ENCODE data around the gene LOXL3.

DNA sequence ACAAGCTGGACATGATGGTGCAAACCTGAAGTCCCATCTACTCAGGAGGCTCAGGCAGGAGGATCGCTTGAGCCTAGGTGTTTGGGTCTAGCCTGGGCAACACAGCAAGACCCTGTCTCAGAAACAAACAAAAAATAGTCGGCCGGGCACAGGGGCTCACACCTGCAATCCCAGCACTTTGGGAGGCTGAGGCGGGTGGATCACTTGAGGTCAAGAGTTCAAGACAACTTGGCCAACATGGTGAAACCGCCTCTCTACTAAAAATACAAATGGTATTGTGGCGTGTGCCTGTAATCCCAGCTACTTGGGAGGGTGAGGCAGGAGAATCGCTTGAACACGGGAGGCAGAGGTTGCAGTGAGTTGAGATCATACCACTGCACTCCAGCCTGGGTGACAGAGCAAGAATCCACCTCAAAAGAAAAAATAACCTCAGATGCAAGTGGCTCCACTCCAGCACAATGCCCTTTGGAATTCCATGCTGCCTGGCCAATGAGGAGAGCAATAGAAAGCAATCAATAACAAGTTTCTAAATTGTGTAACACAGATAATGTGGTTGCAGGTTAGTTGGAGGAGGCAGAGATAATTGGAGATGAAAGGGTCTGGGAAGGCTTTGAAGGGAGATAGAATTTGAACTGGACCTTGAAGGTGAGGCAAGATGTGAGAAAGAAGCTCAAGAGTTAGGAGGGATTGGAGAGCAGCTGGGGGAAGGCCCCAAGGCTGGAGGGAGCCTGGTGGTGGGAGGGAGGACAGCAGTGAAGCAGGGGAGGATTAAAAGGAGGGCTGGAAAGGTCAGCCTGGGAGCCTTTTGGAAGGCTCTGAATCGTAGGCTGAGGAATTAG lies 64.9 kb downstream of the LOXL3 start:
- TF ChIP-seq CEBPB (IDR thresholded peaks at IDR 0.05; ENCODE audit: low read depth) (no peak), POLR2AphosphoS5 (IDR thresholded peaks at IDR 0.05; ENCODE audit: low read depth, low read length) (no peak), ZNF274 (IDR thresholded peaks at IDR 0.05; ENCODE audit: low read depth, low read length) (no peak), SP1 (IDR thresholded peaks at IDR 0.05; ENCODE audit: low read depth) (no peak), POLR2A (IDR thresholded peaks at IDR 0.05; ENCODE audit: borderline replicate concordance, extremely low read depth, insufficient read depth, insufficient read length) (no peak), EZH2phosphoT487 (IDR thresholded peaks at IDR 0.05; ENCODE audit: borderline replicate concordance) (no peak), EZH2 (IDR thresholded peaks at IDR 0.05) (no peak), YY1 (IDR thresholded peaks at IDR 0.05; ENCODE audit: extremely low read depth, insufficient replicate concordance, low read depth, low read length) (no peak), RAD21 (IDR thresholded peaks at IDR 0.05; ENCODE audit: low read depth) (no peak), JUND (IDR thresholded peaks at IDR 0.05) (no peak)
- TF ChIP-seq, protein P1, sequence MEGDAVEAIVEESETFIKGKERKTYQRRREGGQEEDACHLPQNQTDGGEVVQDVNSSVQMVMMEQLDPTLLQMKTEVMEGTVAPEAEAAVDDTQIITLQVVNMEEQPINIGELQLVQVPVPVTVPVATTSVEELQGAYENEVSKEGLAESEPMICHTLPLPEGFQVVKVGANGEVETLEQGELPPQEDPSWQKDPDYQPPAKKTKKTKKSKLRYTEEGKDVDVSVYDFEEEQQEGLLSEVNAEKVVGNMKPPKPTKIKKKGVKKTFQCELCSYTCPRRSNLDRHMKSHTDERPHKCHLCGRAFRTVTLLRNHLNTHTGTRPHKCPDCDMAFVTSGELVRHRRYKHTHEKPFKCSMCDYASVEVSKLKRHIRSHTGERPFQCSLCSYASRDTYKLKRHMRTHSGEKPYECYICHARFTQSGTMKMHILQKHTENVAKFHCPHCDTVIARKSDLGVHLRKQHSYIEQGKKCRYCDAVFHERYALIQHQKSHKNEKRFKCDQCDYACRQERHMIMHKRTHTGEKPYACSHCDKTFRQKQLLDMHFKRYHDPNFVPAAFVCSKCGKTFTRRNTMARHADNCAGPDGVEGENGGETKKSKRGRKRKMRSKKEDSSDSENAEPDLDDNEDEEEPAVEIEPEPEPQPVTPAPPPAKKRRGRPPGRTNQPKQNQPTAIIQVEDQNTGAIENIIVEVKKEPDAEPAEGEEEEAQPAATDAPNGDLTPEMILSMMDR (IDR thresholded peaks at IDR 0.05 in 2 of 3, conservative IDR thresholded peaks at IDR 0.05 in 1 of 3; ENCODE audit: borderline replicate concordance in 1 of 3, insufficient read depth in 1 of 3, low read depth in 2 of 3, low read length in 2 of 3), result no peak
- TF ChIP-seq, protein P2, sequence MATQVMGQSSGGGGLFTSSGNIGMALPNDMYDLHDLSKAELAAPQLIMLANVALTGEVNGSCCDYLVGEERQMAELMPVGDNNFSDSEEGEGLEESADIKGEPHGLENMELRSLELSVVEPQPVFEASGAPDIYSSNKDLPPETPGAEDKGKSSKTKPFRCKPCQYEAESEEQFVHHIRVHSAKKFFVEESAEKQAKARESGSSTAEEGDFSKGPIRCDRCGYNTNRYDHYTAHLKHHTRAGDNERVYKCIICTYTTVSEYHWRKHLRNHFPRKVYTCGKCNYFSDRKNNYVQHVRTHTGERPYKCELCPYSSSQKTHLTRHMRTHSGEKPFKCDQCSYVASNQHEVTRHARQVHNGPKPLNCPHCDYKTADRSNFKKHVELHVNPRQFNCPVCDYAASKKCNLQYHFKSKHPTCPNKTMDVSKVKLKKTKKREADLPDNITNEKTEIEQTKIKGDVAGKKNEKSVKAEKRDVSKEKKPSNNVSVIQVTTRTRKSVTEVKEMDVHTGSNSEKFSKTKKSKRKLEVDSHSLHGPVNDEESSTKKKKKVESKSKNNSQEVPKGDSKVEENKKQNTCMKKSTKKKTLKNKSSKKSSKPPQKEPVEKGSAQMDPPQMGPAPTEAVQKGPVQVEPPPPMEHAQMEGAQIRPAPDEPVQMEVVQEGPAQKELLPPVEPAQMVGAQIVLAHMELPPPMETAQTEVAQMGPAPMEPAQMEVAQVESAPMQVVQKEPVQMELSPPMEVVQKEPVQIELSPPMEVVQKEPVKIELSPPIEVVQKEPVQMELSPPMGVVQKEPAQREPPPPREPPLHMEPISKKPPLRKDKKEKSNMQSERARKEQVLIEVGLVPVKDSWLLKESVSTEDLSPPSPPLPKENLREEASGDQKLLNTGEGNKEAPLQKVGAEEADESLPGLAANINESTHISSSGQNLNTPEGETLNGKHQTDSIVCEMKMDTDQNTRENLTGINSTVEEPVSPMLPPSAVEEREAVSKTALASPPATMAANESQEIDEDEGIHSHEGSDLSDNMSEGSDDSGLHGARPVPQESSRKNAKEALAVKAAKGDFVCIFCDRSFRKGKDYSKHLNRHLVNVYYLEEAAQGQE (IDR thresholded peaks at IDR 0.05; ENCODE audit: low read depth), result no peak
